ENCODE data around the gene CCDC43.
A peak's percentile ranks its signal among the peaks of the same experiment; 100 is the strongest.

CCDC43 gene

GRCh38 chr17:44630703-44631102 lies 58.9 kb downstream of the CCDC43 start:
- peaks cover 18% of the 10 kb centered on the region for H3K4me1 ChIP-seq (ENCODE audit: control insufficient read depth, low read length)
- H3K79me2 ChIP-seq (ENCODE audit: control insufficient read depth, low read length): no peaks in the 10 kb centered on the region
- no peaks in the 10 kb centered on the region for H3K9me2 ChIP-seq (replicated peaks; ENCODE audit: control insufficient read depth, low read length)
- H3K27me3 ChIP-seq (ENCODE audit: control insufficient read depth, low read length): 0 out of 2 replicates have a peak, but pooled peaks cover 6% of the 10 kb centered on the region
- no peaks in the 10 kb centered on the region for H3K36me3 ChIP-seq (ENCODE audit: control insufficient read depth, low read length)
- no peaks in the 10 kb centered on the region for H4K20me1 ChIP-seq (ENCODE audit: control insufficient read depth, insufficient read depth, low read depth, low read length)
- no peaks in the 10 kb centered on the region for H3K9me3 ChIP-seq (ENCODE audit: control insufficient read depth, insufficient read depth, low read length)
- H3K4me2 ChIP-seq (ENCODE audit: low read length): no peak overlapping the region
- H3K27ac ChIP-seq (ENCODE audit: low read depth, low read length): no peak overlapping the region
- TF ChIP-seq EZH2phosphoT487 (IDR thresholded peaks at IDR 0.05; ENCODE audit: borderline replicate concordance, low read length) (no peak), CTCF (IDR thresholded peaks at IDR 0.05; ENCODE audit: low read depth, low read length, poor library complexity, severe bottlenecking) (no peak)
- no peak overlapping the region for H3K4me3 ChIP-seq (ENCODE audit: low read length)
- H3F3A ChIP-seq (ENCODE audit: control insufficient read depth, insufficient read depth): no peaks in the 10 kb centered on the region

- H3K79me2 ChIP-seq (ENCODE audit: control insufficient read depth, low read length): no peaks in the 10 kb centered on the region
- no peaks in the 10 kb centered on the region for H3K36me3 ChIP-seq (ENCODE audit: control insufficient read depth, low read length)
- H3K4me1 ChIP-seq (ENCODE audit: control insufficient read depth, low read length): peaks cover 18% of the 10 kb centered on the region
- no peaks in the 10 kb centered on the region for H3F3A ChIP-seq (ENCODE audit: control insufficient read depth, insufficient read depth)
- peaks cover 8% of the 10 kb centered on the region; the same call in 1 of the 2 replicates for H3K27me3 ChIP-seq (ENCODE audit: control insufficient read depth, low read length)
- TF ChIP-seq EZH2phosphoT487 (IDR thresholded peaks at IDR 0.05; ENCODE audit: borderline replicate concordance, low read length) (no peak), CTCF (IDR thresholded peaks at IDR 0.05; ENCODE audit: low read depth, low read length, poor library complexity, severe bottlenecking) (no peak)
- peak overlapping the region; percentile 72 for H3K4me2 ChIP-seq (ENCODE audit: low read length)
- H3K27ac ChIP-seq (ENCODE audit: low read depth, low read length): no peak overlapping the region
- H3K4me3 ChIP-seq (ENCODE audit: low read length): peak overlapping the region; percentile 69; the same call in 1 of the 2 replicates
- no peaks in the 10 kb centered on the region for H3K9me3 ChIP-seq (ENCODE audit: control insufficient read depth, insufficient read depth, low read length)
- no peaks in the 10 kb centered on the region for H3K9me2 ChIP-seq (replicated peaks; ENCODE audit: control insufficient read depth, low read length)
- H4K20me1 ChIP-seq (ENCODE audit: control insufficient read depth, insufficient read depth, low read depth, low read length): no peaks in the 10 kb centered on the region
Measured at GRCh38 chr17:44629314-44629713, 60.3 kb downstream of the CCDC43 start.

GRCh38 chr17:44628243-44629188 lies 61.1 kb downstream of the CCDC43 start:
- Histone ChIP-seq H4K20me1 (ENCODE audit: control insufficient read depth, insufficient read depth, low read depth, low read length) (no peaks in the 10 kb centered on the region), H3K4me3 (ENCODE audit: low read length) (peak overlapping the region; percentile 69), H3K79me2 (ENCODE audit: control insufficient read depth, low read length) (no peaks in the 10 kb centered on the region), H3F3A (ENCODE audit: control insufficient read depth, insufficient read depth) (no peaks in the 10 kb centered on the region), H3K9me3 (ENCODE audit: control insufficient read depth, insufficient read depth, low read length) (no peaks in the 10 kb centered on the region), H3K4me2 (ENCODE audit: low read length) (peak overlapping the region; percentile 72), H3K36me3 (ENCODE audit: control insufficient read depth, low read length) (no peaks in the 10 kb centered on the region), H3K9me2 (replicated peaks; ENCODE audit: control insufficient read depth, low read length) (no peaks in the 10 kb centered on the region), H3K4me1 (ENCODE audit: control insufficient read depth, low read length) (peaks cover 18% of the 10 kb centered on the region), H3K27ac (ENCODE audit: low read depth, low read length) (peak overlapping the region; percentile 77), H3K27me3 (ENCODE audit: control insufficient read depth, low read length) (peaks cover 8% of the 10 kb centered on the region; the same call in 1 of the 2 replicates)
- TF ChIP-seq EZH2phosphoT487 (IDR thresholded peaks at IDR 0.05; ENCODE audit: borderline replicate concordance, low read length) (no peak), CTCF (IDR thresholded peaks at IDR 0.05; ENCODE audit: low read depth, low read length, poor library complexity, severe bottlenecking) (no peak)

Data from DOHH2 (cell line).